PC-3 (cell line): ENCODE measurements around the gene HDGFL3. TPM values are rescaled to one million over a fixed set of nuclear protein-coding genes. Genes with fewer than 3 reads are reported as not detected.

Source experiments
- ATAC-seq: fragments of 200-7000 bp; cut with Tn5 transposase; 2 replicates; pipeline ENCODE4 v1.9.1; 2020; ENCODE audit warnings: mild to moderate bottlenecking, moderate library complexity
- BruUV-seq: library from RNA; stranded (reverse); fragments of 400-500 nt; replicated peaks from 2 replicates; lab custom pipeline; 2021; lab: Mats Ljungman, UMichigan
- CTCF ChIA-PET: fragments of 300-600 bp; sonication (Branson Sonifier 250); formaldehyde crosslinking; loops from one replicate; lab custom pipeline; 2022; ENCODE audit warnings: antibody characterized with exemption; lab: Charles Lee
- POLR2A ChIA-PET: fragments of 300-600 bp; sonication (Branson Sonifier 250); formaldehyde crosslinking; loops from one replicate; lab custom pipeline; 2022; ENCODE audit warnings: antibody characterized with exemption; ENCODE audit not compliant: unreplicated experiment; lab: Charles Lee
- DNase-seq: peaks from one replicate; pipeline ENCODE4 v3.0.0-alpha.2; 2015
- H2AFZ ChIP-seq: fragments of 300-600 bp; sonication (generic); 2 replicates; pipeline ENCODE4 v1.6.0; 2016; ENCODE audit warnings: antibody characterized with exemption, low read length
- H3F3A ChIP-seq: fragments of 300-600 bp; sonication (generic); one replicate; pipeline ENCODE4 v1.6.0; 2017; ENCODE audit warnings: antibody characterized with exemption, low read length, control low read depth, mild to moderate bottlenecking; ENCODE audit not compliant: unreplicated experiment
- H3K27ac ChIP-seq: fragments of 300-600 bp; sonication (generic); 2 replicates; pipeline ENCODE4 v1.5.1; 2016; ENCODE audit warnings: mild to moderate bottlenecking, low read length
- H3K27me3 ChIP-seq: fragments of 300-600 bp; sonication (generic); 2 replicates; pipeline ENCODE4 v1.6.1; 2016; ENCODE audit warnings: low read length, mixed read lengths
- H3K36me3 ChIP-seq: fragments of 300-600 bp; sonication (generic); 2 replicates; pipeline ENCODE4 v1.6.1; 2016; ENCODE audit warnings: low read depth, mixed run types, low read length, mixed read lengths
- H3K4me1 ChIP-seq: fragments of 300-600 bp; sonication (generic); 2 replicates; pipeline ENCODE4 v1.5.1; 2016; ENCODE audit warnings: low read length; ENCODE audit not compliant: insufficient read depth
- H3K4me2 ChIP-seq: fragments of 300-600 bp; sonication (generic); 2 replicates; pipeline ENCODE4 v1.6.0; 2016; ENCODE audit warnings: low read length
- H3K4me3 ChIP-seq: fragments of 300-600 bp; sonication (generic); 2 replicates; pipeline ENCODE4 v1.5.1; 2016; ENCODE audit warnings: mild to moderate bottlenecking, low read length, mixed read lengths
- H3K79me2 ChIP-seq: fragments of 300-600 bp; sonication (generic); 2 replicates; pipeline ENCODE4 v1.6.1; 2017; ENCODE audit warnings: low read length, mixed read lengths
- H3K9ac ChIP-seq: fragments of 300-600 bp; sonication (generic); 2 replicates; pipeline ENCODE4 v1.6.0; 2016; ENCODE audit warnings: mild to moderate bottlenecking, low read length
- H3K9me2 ChIP-seq: fragments of 300-600 bp; sonication (generic); replicated peaks from 2 replicates; pipeline ENCODE4 v1.6.1; 2016; ENCODE audit warnings: mixed run types, low read length, mixed read lengths
- H3K9me3 ChIP-seq: fragments of 300-600 bp; sonication (generic); 2 replicates; pipeline ENCODE4 v1.6.1; 2016; ENCODE audit warnings: low read length, mixed read lengths
- H4K20me1 ChIP-seq: fragments of 300-600 bp; sonication (generic); 2 replicates; pipeline ENCODE4 v1.6.1; 2016; ENCODE audit warnings: low read length, mixed read lengths
- CTCF ChIP-seq: fragments of 300-600 bp; sonication (generic); conservative IDR thresholded peaks from 2 replicates; pipeline ENCODE4 v1.5.1; 2017; ENCODE audit warnings: antibody characterized with exemption, low read depth, mild to moderate bottlenecking, low read length
- EZH2 ChIP-seq: fragments of 300-600 bp; sonication (generic); IDR thresholded peaks from one replicate; pipeline ENCODE4 v1.6.1; 2017; ENCODE audit warnings: antibody characterized with exemption, mild to moderate bottlenecking, low read length; ENCODE audit not compliant: unreplicated experiment
- EZH2phosphoT487 ChIP-seq: fragments of 300-600 bp; sonication (generic); IDR thresholded peaks from 2 replicates; pipeline ENCODE4 v1.6.1; 2018; ENCODE audit warnings: mild to moderate bottlenecking, antibody characterized with exemption, low read length, borderline replicate concordance
- intact Hi-C: fragments of 100-400 bp; cut with micrococcal nuclease; formaldehyde crosslinking; loops from 2 replicates; pipeline ENCODE4 v1.9.0; 2023
- total RNA-seq: library from RNA; depleted of rRNA; stranded (reverse); fragments of >200 nt; gene quantifications from 2 replicates; pipeline ENCODE4 v1.2.3, GENCODE V29; 2014

The HDGFL3 gene
- total RNA-seq, 1 experiment from 2014 or later, result 38.4 TPM

DNA sequence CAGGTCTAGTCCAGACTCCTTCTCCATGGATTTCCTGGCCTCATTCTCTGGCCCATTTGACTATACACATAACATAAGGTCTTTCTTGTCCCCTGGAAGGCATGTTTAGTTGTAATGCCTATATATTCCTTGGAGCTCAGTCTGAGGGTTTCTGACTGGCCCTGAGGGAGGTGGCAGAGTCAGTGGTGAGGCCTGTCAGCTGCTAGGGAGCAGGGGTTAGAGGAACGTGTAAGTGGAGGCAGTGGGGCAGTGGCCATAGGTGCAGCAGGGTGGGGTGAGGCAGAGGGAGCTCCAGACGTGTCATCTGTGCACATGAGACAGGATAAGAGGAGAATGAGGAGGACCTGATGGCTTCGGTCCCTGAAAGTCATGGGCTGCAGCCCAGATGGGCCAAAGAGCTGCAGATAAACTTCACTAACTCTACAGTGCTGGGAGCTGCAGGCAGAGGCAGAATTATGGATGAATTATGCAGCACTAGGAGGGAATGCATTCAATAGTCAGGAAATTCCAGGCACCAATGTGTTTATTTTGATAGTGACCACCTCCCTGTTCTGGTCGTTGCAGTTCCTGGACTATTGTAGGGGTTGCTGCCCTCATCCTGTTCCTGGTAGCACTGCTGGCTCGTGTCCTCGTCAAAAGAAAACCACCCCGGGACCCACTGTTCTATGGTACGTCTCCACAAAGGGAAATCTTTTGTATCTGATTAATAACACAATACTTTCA lies 95.2 kb downstream of the HDGFL3 start:
- Histone ChIP-seq H3F3A (no peaks in the 10 kb centered on the region), H3K9me3 (no peaks in the 10 kb centered on the region), H3K79me2 (no peaks in the 10 kb centered on the region), H4K20me1 (no peaks in the 10 kb centered on the region), H3K9ac (no peak overlapping the region), H2AFZ (no peak overlapping the region), H3K36me3 (no peaks in the 10 kb centered on the region), H3K4me2 (no peak overlapping the region), H3K4me1 (no peaks in the 10 kb centered on the region), H3K27me3 (no peaks in the 10 kb centered on the region), H3K9me2 (no peaks in the 10 kb centered on the region), H3K4me3 (no peak overlapping the region), H3K27ac (no peak overlapping the region)
- intact Hi-C loops, result no loop called here
- ATAC-seq, result no peak
- BruUV-seq, result no TSS peak
- TF ChIP-seq EZH2 (no peak), EZH2phosphoT487 (no peak)
- CTCF ChIA-PET, result no interaction called here
- no peak for DNase-seq
- POLR2A ChIA-PET, result no interaction called here

GRCh38 chr15:83111149-83111548 lies 96.5 kb downstream of the HDGFL3 start:
- TF ChIP-seq EZH2 (no peak), EZH2phosphoT487 (no peak), CTCF (no peak)
- no peak overlapping the region for H3K9ac ChIP-seq
- H3K9me3 ChIP-seq, result no peaks in the 10 kb centered on the region
- H3K4me3 ChIP-seq, result no peak overlapping the region
- H4K20me1 ChIP-seq, result no peaks in the 10 kb centered on the region
- ChIA-PET POLR2A (no interaction called here), CTCF (no interaction called here)
- no peaks in the 10 kb centered on the region for H3F3A ChIP-seq
- no peaks in the 10 kb centered on the region for H3K4me1 ChIP-seq
- ATAC-seq, result no peak
- H3K4me2 ChIP-seq, result no peak overlapping the region
- no peaks in the 10 kb centered on the region for H3K79me2 ChIP-seq
- H2AFZ ChIP-seq, result no peak overlapping the region
- H3K27me3 ChIP-seq, result no peaks in the 10 kb centered on the region
- intact Hi-C loops, result no loop called here
- no peaks in the 10 kb centered on the region for H3K9me2 ChIP-seq
- no peak overlapping the region for H3K27ac ChIP-seq
- H3K36me3 ChIP-seq, result no peaks in the 10 kb centered on the region
- no TSS peak for BruUV-seq
- DNase-seq, result no peak

- H2AFZ ChIP-seq, result no peak overlapping the region
These were observed 97.2 kb downstream of the HDGFL3 start for GRCh38 chr15:83110381-83110780.

More at GRCh38 chr15:83110381-83110780, 97.2 kb downstream of the HDGFL3 start:
- Histone ChIP-seq H3K4me3 (no peak overlapping the region), H3K9me2 (no peaks in the 10 kb centered on the region), H3K9me3 (no peaks in the 10 kb centered on the region), H4K20me1 (no peaks in the 10 kb centered on the region), H3K9ac (no peak overlapping the region), H3K4me2 (no peak overlapping the region), H3F3A (no peaks in the 10 kb centered on the region), H3K79me2 (no peaks in the 10 kb centered on the region), H3K27me3 (no peaks in the 10 kb centered on the region), H3K36me3 (no peaks in the 10 kb centered on the region), H3K27ac (no peak overlapping the region), H3K4me1 (no peaks in the 10 kb centered on the region)
- TF ChIP-seq EZH2 (no peak), CTCF (no peak), EZH2phosphoT487 (no peak)
- no peak for ATAC-seq
- ChIA-PET POLR2A (no interaction called here), CTCF (no interaction called here)
- DNase-seq, result no peak
- BruUV-seq, result no TSS peak
- intact Hi-C loops, result no loop called here
